GM23338 (cell line): ENCODE results near the gene PARP8. TPM values are rescaled to one million over a fixed set of nuclear protein-coding genes. Genes with fewer than 3 reads are reported as not detected.

Source experiments
- ATAC-seq: fragments of 200-7000 bp; cut with Tn5 transposase; 3 replicates; pipeline ENCODE4 v1.9.1; 2020
- DNase-seq: peaks from one replicate; pipeline ENCODE4 v3.0.0-alpha.2; 2015; ENCODE audit warnings: low spot score
- H2AFZ ChIP-seq: fragments of 200-600 bp; sonication (generic); 2 replicates; pipeline ENCODE4 v1.8.0; 2016; ENCODE audit warnings: antibody characterized with exemption, mild to moderate bottlenecking, moderate library complexity
- H3F3A ChIP-seq: fragments of 200-600 bp; sonication (generic); replicated peaks from 2 replicates; pipeline ENCODE4 v1.8.0; 2017; ENCODE audit warnings: antibody characterized with exemption, mixed run types, low read depth
- H3K27ac ChIP-seq: fragments of 200-600 bp; sonication (generic); 2 replicates; pipeline ENCODE4 v1.6.1; 2016; ENCODE audit warnings: low read depth
- H3K27me3 ChIP-seq: fragments of 200-600 bp; sonication (generic); 2 replicates; pipeline ENCODE4 v1.8.0; 2016; ENCODE audit warnings: mild to moderate bottlenecking, mixed run types, moderate library complexity; ENCODE audit not compliant: insufficient read depth
- H3K36me3 ChIP-seq: fragments of 200-600 bp; sonication (generic); 2 replicates; pipeline ENCODE4 v1.8.0; 2016; ENCODE audit warnings: mild to moderate bottlenecking; ENCODE audit not compliant: insufficient read depth
- H3K4me1 ChIP-seq: fragments of 200-600 bp; sonication (generic); 2 replicates; pipeline ENCODE4 v1.8.0; 2016; ENCODE audit warnings: mild to moderate bottlenecking, moderate library complexity; ENCODE audit not compliant: insufficient read depth
- H3K4me2 ChIP-seq: fragments of 200-600 bp; sonication (generic); 2 replicates; pipeline ENCODE4 v1.7.1; 2017; ENCODE audit warnings: mixed run types
- H3K4me3 ChIP-seq: fragments of 200-600 bp; sonication (generic); 2 replicates; pipeline ENCODE4 v1.6.1; 2016; ENCODE audit warnings: mixed run types
- H3K79me2 ChIP-seq: fragments of 200-600 bp; sonication (generic); replicated peaks from 2 replicates; pipeline ENCODE4 v1.8.0; 2017; ENCODE audit warnings: mild to moderate bottlenecking; ENCODE audit not compliant: insufficient read depth
- H3K9me2 ChIP-seq: fragments of 200-600 bp; sonication (generic); 2 replicates; pipeline ENCODE4 v1.8.0; 2017; ENCODE audit not compliant: insufficient read depth
- H4K20me1 ChIP-seq: fragments of 200-600 bp; sonication (generic); replicated peaks from 2 replicates; pipeline ENCODE4 v1.8.0; 2017; ENCODE audit warnings: mild to moderate bottlenecking; ENCODE audit not compliant: insufficient read depth
- H3K27ac Mint-ChIP-seq: 2 replicates; pipeline ENCODE4 v1.8.0; 2020; ENCODE audit warnings: inconsistent platforms, mild to moderate bottlenecking, moderate library complexity, mixed read lengths
- H3K27me3 Mint-ChIP-seq: 3 replicates; pipeline ENCODE4 v1.8.0; 2022; ENCODE audit warnings: low read depth, mild to moderate bottlenecking, moderate library complexity, mixed read lengths, inconsistent platforms; ENCODE audit not compliant: insufficient read depth, poor library complexity
- H3K36me3 Mint-ChIP-seq: 3 replicates; pipeline ENCODE4 v1.8.0; 2021; ENCODE audit warnings: low read depth, mild to moderate bottlenecking, inconsistent platforms, moderate library complexity, mixed read lengths
- H3K4me1 Mint-ChIP-seq: 3 replicates; pipeline ENCODE4 v1.8.0; 2020; ENCODE audit warnings: mild to moderate bottlenecking, inconsistent platforms, mixed read lengths
- H3K4me3 Mint-ChIP-seq: 3 replicates; pipeline ENCODE4 v1.8.0; 2021; ENCODE audit warnings: moderate library complexity, mild to moderate bottlenecking, inconsistent platforms, mixed read lengths
- H3K9me3 Mint-ChIP-seq: 3 replicates; pipeline ENCODE4 v1.8.0; 2020; ENCODE audit warnings: moderate library complexity, mild to moderate bottlenecking, inconsistent platforms, mixed read lengths
- CREB1 ChIP-seq: fragments of 250-450 bp; sonication (Bioruptor Pico); IDR thresholded peaks from 2 replicates; pipeline ENCODE4 v1.5.0; 2020; ENCODE audit warnings: low read depth, mild to moderate bottlenecking, moderate library complexity
- CTCF ChIP-seq, 2 experiments: fragments of 200-600 bp in 1 of 2; sonication (generic) in 1 of 2; conservative IDR thresholded peaks; 2 replicates each; pipeline versions ENCODE4 v1.5.1 to v1.6.1; 2016 to 2017; ENCODE audit warnings: antibody characterized with exemption in 2 of 2, low read depth in 2 of 2, mild to moderate bottlenecking in 2 of 2, moderate library complexity in 1 of 2
- ETS1 ChIP-seq: IDR thresholded peaks from 2 replicates; pipeline ENCODE4 v1.6.1; 2016; ENCODE audit warnings: antibody characterized with exemption
- EZH2 ChIP-seq: fragments of 200-600 bp; sonication (generic); IDR thresholded peaks from one replicate; pipeline ENCODE4 v1.8.0; 2017; ENCODE audit warnings: antibody characterized with exemption, mild to moderate bottlenecking, low read depth; ENCODE audit not compliant: unreplicated experiment
- EZH2phosphoT487 ChIP-seq: fragments of 200-600 bp; sonication (generic); IDR thresholded peaks from one replicate; pipeline ENCODE4 v1.8.1; 2018; ENCODE audit warnings: antibody characterized with exemption; ENCODE audit not compliant: unreplicated experiment
- JUNB ChIP-seq: IDR thresholded peaks from one replicate; pipeline ENCODE4 v1.6.1; 2016; ENCODE audit warnings: antibody characterized with exemption; ENCODE audit not compliant: unreplicated experiment
- NANOG ChIP-seq: IDR thresholded peaks from 2 replicates; pipeline ENCODE4 v1.6.1; 2016; ENCODE audit warnings: antibody characterized with exemption, borderline replicate concordance
- POLR2AphosphoS5 ChIP-seq: IDR thresholded peaks from 2 replicates; pipeline ENCODE4 v1.6.1; 2016; ENCODE audit warnings: antibody characterized with exemption, low read depth
- REST ChIP-seq: IDR thresholded peaks from one replicate; pipeline ENCODE4 v1.6.1; 2018; ENCODE audit warnings: antibody characterized with exemption; ENCODE audit not compliant: unreplicated experiment
- STAT1 ChIP-seq: IDR thresholded peaks from one replicate; pipeline ENCODE4 v1.6.1; 2016; ENCODE audit warnings: antibody characterized with exemption; ENCODE audit not compliant: unreplicated experiment
- ZNF114 ChIP-seq: fragments of 250-450 bp; sonication (Bioruptor Pico); IDR thresholded peaks from 2 replicates; pipeline ENCODE4 v1.5.0; 2020; ENCODE audit warnings: mild to moderate bottlenecking, moderate library complexity
- ZNF331 ChIP-seq: fragments of 250-450 bp; sonication (Bioruptor Pico); IDR thresholded peaks from 2 replicates; pipeline ENCODE4 v1.5.0; 2020; ENCODE audit warnings: low read depth, mild to moderate bottlenecking, moderate library complexity
- ZNF462 ChIP-seq: fragments of 250-450 bp; sonication (Bioruptor Pico); IDR thresholded peaks from 2 replicates; pipeline ENCODE4 v1.5.0; 2020; ENCODE audit warnings: mild to moderate bottlenecking, moderate library complexity
- polyA plus RNA-seq: library from polyadenylated mRNA; unstranded; fragments of >200 nt; fragmentation: Nextera tagmentation; extraction: Ambion mirVana; gene quantifications from 2 replicates; pipeline ENCODE4 v1.2.1, GENCODE V29; 2016
- total RNA-seq: library from RNA; depleted of rRNA; stranded (reverse); fragments of >200 nt; shearing (Covaris generic); gene quantifications from 2 replicates; pipeline ENCODE4 v1.2.3, GENCODE V29; 2014

PARP8 gene
- total and polyA plus RNA-seq, 2 experiments from 2014 or later: 13.0 to 25.0 TPM

- no peak overlapping the region for H3K4me2 ChIP-seq
- H3K36me3 Mint-ChIP-seq: no peaks in the 10 kb centered on the region
- H3K27ac ChIP-seq: no peak overlapping the region
- H4K20me1 ChIP-seq: no peaks in the 10 kb centered on the region
- H3K27ac Mint-ChIP-seq: no peak overlapping the region
- no peak for ATAC-seq
- no peaks in the 10 kb centered on the region for H3K9me3 Mint-ChIP-seq
- no peaks in the 10 kb centered on the region for H3K36me3 ChIP-seq
- TF ChIP-seq ZNF331: no peak
- no peak for TF ChIP-seq CREB1 (CRISPR knock-in tag)
- no peak for TF ChIP-seq ZNF114
- no peak for TF ChIP-seq JUNB
- TF ChIP-seq POLR2AphosphoS5: no peak
- no peak for TF ChIP-seq STAT1
- no peak for TF ChIP-seq NANOG
- no peak for TF ChIP-seq CTCF (conservative IDR thresholded peaks at IDR 0.05; ENCODE audit: low read depth in 2 of 2)
- no peak for TF ChIP-seq REST
- TF ChIP-seq ETS1: no peak
- TF ChIP-seq EZH2: no peak
- TF ChIP-seq EZH2phosphoT487: no peak
- no peak for TF ChIP-seq ZNF462
- H3K79me2 ChIP-seq: no peaks in the 10 kb centered on the region
- H2AFZ ChIP-seq: no peak overlapping the region
- H3K27me3 Mint-ChIP-seq: no peaks in the 10 kb centered on the region
- DNase-seq: no peak
- no peaks in the 10 kb centered on the region for H3K4me1 ChIP-seq
- no peaks in the 10 kb centered on the region for H3F3A ChIP-seq
- H3K4me3 Mint-ChIP-seq: no peak overlapping the region
- peaks cover 8% of the 10 kb centered on the region; the same call in 1 of the 2 replicates for H3K9me2 ChIP-seq
- no peak overlapping the region for H3K4me3 ChIP-seq
- peaks cover 12% of the 10 kb centered on the region; the same call in 2 of the 3 replicates for H3K4me1 Mint-ChIP-seq
- no peaks in the 10 kb centered on the region for H3K27me3 ChIP-seq
These were observed 197.2 kb downstream of the PARP8 start for GRCh38 chr5:50863534-50864170.
